ENCODE measurements around the gene CTSZ.

The CTSZ gene

GRCh38 chr20:59031564-59032022 is 24.5 kb upstream of the CTSZ start:
- DNase-seq, result no peak

GRCh38 chr20:59030911-59031563 is 24.0 kb upstream of the CTSZ start:
- DNase-seq, result no peak

- no peak for DNase-seq
Observed at GRCh38 chr20:59028812-59029211, 21.8 kb upstream of the CTSZ start.

GRCh38 chr20:59027741-59028320 is 20.8 kb upstream of the CTSZ start:
- DNase-seq, result no peak

GRCh38 chr20:59026904-59027740 is 20.1 kb upstream of the CTSZ start:
- DNase-seq, result no peak

GRCh38 chr20:59025511-59025910 is 18.5 kb upstream of the CTSZ start:
- DNase-seq, result no peak

- no peak for DNase-seq
Observed at GRCh38 chr20:59025086-59025485, 18.0 kb upstream of the CTSZ start.

- no peak for DNase-seq
Observed at GRCh38 chr20:59024111-59024530, 17.1 kb upstream of the CTSZ start.

- no peak for DNase-seq
Observed at GRCh38 chr20:59023616-59024015, 16.6 kb upstream of the CTSZ start.

GRCh38 chr20:59022754-59023153 is 15.7 kb upstream of the CTSZ start:
- DNase-seq, result no peak

- DNase-seq, result no peak
Observed at GRCh38 chr20:59020938-59021551, 14.0 kb upstream of the CTSZ start.

GRCh38 chr20:59019217-59019616 is 12.2 kb upstream of the CTSZ start, which contains the start of gene TUBB1:
Gene TUBB1 (plus strand): TSS chr20:59019429. CDS start chr20:59019523, 94 bp downstream.
- DNase-seq, result no peak

- DNase-seq, result no peak
Observed at GRCh38 chr20:59018817-59019216, 11.8 kb upstream of the CTSZ start.

GRCh38 chr20:59017493-59018231 is 10.6 kb upstream of the CTSZ start:
- no peak for DNase-seq

- DNase-seq, result no peak
Observed at GRCh38 chr20:59016795-59017492, 9.9 kb upstream of the CTSZ start.

GRCh38 chr20:59015812-59016711 is 9.0 kb upstream of the CTSZ start:
- no peak for DNase-seq

GRCh38 chr20:59015411-59015810 is 8.4 kb upstream of the CTSZ start:
- no peak for DNase-seq

- DNase-seq, result no peak
Observed at GRCh38 chr20:59014680-59015389, 7.8 kb upstream of the CTSZ start.

GRCh38 chr20:59013959-59014608 is 7.0 kb upstream of the CTSZ start:
- DNase-seq, result no peak

Data from inflammatory macrophage (primary cell).